Hepatocyte (in vitro differentiated cells): Measurements from ENCODE around the gene GREM2. TPM values are rescaled to one million over a fixed set of nuclear protein-coding genes. Genes with fewer than 3 reads are reported as not detected.

Source experiments
- DNase-seq: peaks from one replicate; pipeline ENCODE4 v3.0.0-alpha.2; 2016; ENCODE audit warnings: low spot score
- H2AFZ ChIP-seq: fragments of 200-600 bp; sonication (generic); 2 replicates; pipeline ENCODE4 v1.6.0; 2016; ENCODE audit warnings: antibody characterized with exemption, mild to moderate bottlenecking
- H3K27ac ChIP-seq: fragments of 200-600 bp; sonication (generic); 2 replicates; pipeline ENCODE4 v1.5.1; 2016; ENCODE audit warnings: mild to moderate bottlenecking
- H3K27me3 ChIP-seq: fragments of 200-600 bp; sonication (generic); 2 replicates; pipeline ENCODE4 v1.6.1; 2016
- H3K36me3 ChIP-seq: fragments of 200-600 bp; sonication (generic); replicated peaks from 2 replicates; pipeline ENCODE4 v1.5.1; 2016; ENCODE audit warnings: low read depth; ENCODE audit not compliant: insufficient read depth
- H3K4me1 ChIP-seq: fragments of 200-600 bp; sonication (generic); 2 replicates; pipeline ENCODE4 v1.5.1; 2016; ENCODE audit warnings: mild to moderate bottlenecking, moderate library complexity; ENCODE audit not compliant: insufficient read depth
- H3K4me2 ChIP-seq: fragments of 200-600 bp; sonication (generic); 2 replicates; pipeline ENCODE4 v1.6.0; 2016
- H3K4me3 ChIP-seq: fragments of 200-600 bp; sonication (generic); 2 replicates; pipeline ENCODE4 v1.5.1; 2016; ENCODE audit warnings: mild to moderate bottlenecking
- H3K79me2 ChIP-seq: fragments of 200-600 bp; sonication (generic); 2 replicates; pipeline ENCODE4 v1.6.0; 2017; ENCODE audit warnings: mild to moderate bottlenecking
- H3K9me2 ChIP-seq: fragments of 200-600 bp; sonication (generic); replicated peaks from 2 replicates; pipeline ENCODE4 v1.6.0; 2017; ENCODE audit warnings: mild to moderate bottlenecking; ENCODE audit not compliant: insufficient read depth
- H3K9me3 ChIP-seq: fragments of 200-600 bp; sonication (generic); 2 replicates; pipeline ENCODE4 v1.5.1; 2016; ENCODE audit warnings: low read depth, mild to moderate bottlenecking
- H4K20me1 ChIP-seq: fragments of 200-600 bp; sonication (generic); 2 replicates; pipeline ENCODE4 v1.6.0; 2016; ENCODE audit warnings: mild to moderate bottlenecking; ENCODE audit not compliant: insufficient read depth, poor library complexity, severe bottlenecking
- EZH2 ChIP-seq: fragments of 200-600 bp; sonication (generic); IDR thresholded peaks from 2 replicates; pipeline ENCODE4 v1.6.1; 2016; ENCODE audit warnings: antibody characterized with exemption, mild to moderate bottlenecking, borderline replicate concordance
- EZH2phosphoT487 ChIP-seq: fragments of 200-600 bp; sonication (generic); IDR thresholded peaks from one replicate; pipeline ENCODE4 v1.6.1; 2018; ENCODE audit warnings: antibody characterized with exemption, mild to moderate bottlenecking, low read depth, moderate library complexity; ENCODE audit not compliant: unreplicated experiment, severe bottlenecking
- WGBS: methylation state at CpG from one replicate; pipeline ENCODE4 v1.1.6; 2016; ENCODE audit warnings: low lambda C conversion rate; ENCODE audit errors: missing lambda C conversion rate; 5-methylcytosine and 5-hydroxymethylcytosine counted together
- polyA plus RNA-seq: library from polyadenylated mRNA; unstranded; fragments of >200 nt; fragmentation: Nextera tagmentation; extraction: Ambion mirVana; gene quantifications from 2 replicates; pipeline ENCODE4 v1.2.1, GENCODE V29; 2016
- total RNA-seq: library from RNA; depleted of rRNA; stranded (reverse); fragments of >200 nt; gene quantifications from 2 replicates; pipeline ENCODE4 v1.2.3, GENCODE V29; 2014
- TF ChIP-seq, protein P1 (sequence below): fragments of 200-600 bp; sonication (generic); IDR thresholded peaks from 2 replicates; pipeline ENCODE4 v1.5.1; 2016; ENCODE audit warnings: antibody characterized with exemption, mild to moderate bottlenecking; ENCODE audit not compliant: poor library complexity

Gene GREM2
- total and polyA plus RNA-seq, 2 experiments from 2014 or later: 3.3 to 5.6 TPM

DNA sequence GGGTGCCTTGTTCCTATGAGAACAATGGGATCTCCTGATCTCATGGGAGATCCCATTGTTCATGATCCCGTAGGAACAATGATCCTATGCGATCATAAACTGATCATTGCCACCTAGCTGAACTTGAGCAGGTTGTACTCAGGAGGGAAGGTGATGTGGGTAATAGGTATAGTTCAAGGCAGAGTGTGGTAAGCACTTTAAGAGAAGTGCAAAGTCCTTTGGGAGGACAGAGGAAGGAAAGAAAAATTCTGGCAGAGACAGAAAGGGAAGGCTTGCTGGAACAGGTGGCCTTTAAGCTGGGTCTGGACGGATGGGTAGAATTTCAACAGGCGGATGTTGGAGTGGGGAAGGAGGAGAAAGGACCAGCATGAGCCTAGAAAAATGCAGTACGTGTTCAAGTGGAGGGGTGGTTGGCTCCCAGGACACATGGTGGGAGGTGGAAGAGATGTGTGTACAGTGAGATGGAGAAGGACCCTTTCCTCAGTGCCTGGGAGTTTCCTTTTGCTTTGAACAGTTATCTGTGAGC lies 22.3 kb downstream of the GREM2 start:
- TF ChIP-seq EZH2phosphoT487: no peak
- TF ChIP-seq, protein P1, sequence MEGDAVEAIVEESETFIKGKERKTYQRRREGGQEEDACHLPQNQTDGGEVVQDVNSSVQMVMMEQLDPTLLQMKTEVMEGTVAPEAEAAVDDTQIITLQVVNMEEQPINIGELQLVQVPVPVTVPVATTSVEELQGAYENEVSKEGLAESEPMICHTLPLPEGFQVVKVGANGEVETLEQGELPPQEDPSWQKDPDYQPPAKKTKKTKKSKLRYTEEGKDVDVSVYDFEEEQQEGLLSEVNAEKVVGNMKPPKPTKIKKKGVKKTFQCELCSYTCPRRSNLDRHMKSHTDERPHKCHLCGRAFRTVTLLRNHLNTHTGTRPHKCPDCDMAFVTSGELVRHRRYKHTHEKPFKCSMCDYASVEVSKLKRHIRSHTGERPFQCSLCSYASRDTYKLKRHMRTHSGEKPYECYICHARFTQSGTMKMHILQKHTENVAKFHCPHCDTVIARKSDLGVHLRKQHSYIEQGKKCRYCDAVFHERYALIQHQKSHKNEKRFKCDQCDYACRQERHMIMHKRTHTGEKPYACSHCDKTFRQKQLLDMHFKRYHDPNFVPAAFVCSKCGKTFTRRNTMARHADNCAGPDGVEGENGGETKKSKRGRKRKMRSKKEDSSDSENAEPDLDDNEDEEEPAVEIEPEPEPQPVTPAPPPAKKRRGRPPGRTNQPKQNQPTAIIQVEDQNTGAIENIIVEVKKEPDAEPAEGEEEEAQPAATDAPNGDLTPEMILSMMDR: no peak
- TF ChIP-seq EZH2: no peak
- H3K79me2 ChIP-seq: no peaks in the 10 kb centered on the region
- H3K9me3 ChIP-seq: no peaks in the 10 kb centered on the region
- H3K4me3 ChIP-seq: no peak overlapping the region
- no peaks in the 10 kb centered on the region for H4K20me1 ChIP-seq
- 95% methylated on average over 5 of the region's 5 CpGs for WGBS
- no peak for DNase-seq
- no peaks in the 10 kb centered on the region for H3K9me2 ChIP-seq
- H3K27ac ChIP-seq: no peak overlapping the region
- H3K4me1 ChIP-seq: no peaks in the 10 kb centered on the region
- H2AFZ ChIP-seq: no peak overlapping the region
- H3K27me3 ChIP-seq: no peaks in the 10 kb centered on the region
- no peak overlapping the region for H3K4me2 ChIP-seq
- no peaks in the 10 kb centered on the region for H3K36me3 ChIP-seq

DNA sequence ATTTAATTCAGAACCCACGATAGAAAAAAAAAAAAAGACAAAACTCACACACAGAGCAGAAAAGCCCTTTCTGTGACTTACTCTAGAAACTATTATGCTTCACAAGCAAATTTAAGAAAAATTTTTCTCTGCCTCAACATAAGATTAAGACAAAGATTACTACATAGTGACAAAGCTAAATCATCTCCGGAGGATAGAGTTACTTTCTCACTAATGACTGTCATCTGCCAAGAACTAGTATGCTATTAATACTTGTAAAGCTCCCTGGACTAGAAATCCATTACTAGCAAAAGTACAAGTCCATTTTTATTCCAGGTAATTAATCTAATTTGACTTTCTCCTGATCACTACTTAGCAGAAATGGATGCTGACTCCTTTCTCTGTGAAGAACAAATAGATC lies 25.9 kb downstream of the GREM2 start:
- DNase-seq: no peak
- no peak overlapping the region for H3K4me2 ChIP-seq
- H3K4me3 ChIP-seq: no peak overlapping the region
- H4K20me1 ChIP-seq: no peaks in the 10 kb centered on the region
- H3K27ac ChIP-seq: no peak overlapping the region
- H3K79me2 ChIP-seq: no peaks in the 10 kb centered on the region
- H2AFZ ChIP-seq: no peak overlapping the region
- no peaks in the 10 kb centered on the region for H3K9me2 ChIP-seq
- no peaks in the 10 kb centered on the region for H3K9me3 ChIP-seq
- TF ChIP-seq EZH2phosphoT487 (no peak), EZH2 (no peak)
- TF ChIP-seq, protein P1: no peak
- H3K36me3 ChIP-seq: no peaks in the 10 kb centered on the region
- WGBS: 80% methylated on average over 2 of the region's 2 CpGs
- H3K4me1 ChIP-seq: no peaks in the 10 kb centered on the region
- H3K27me3 ChIP-seq: no peaks in the 10 kb centered on the region

DNA sequence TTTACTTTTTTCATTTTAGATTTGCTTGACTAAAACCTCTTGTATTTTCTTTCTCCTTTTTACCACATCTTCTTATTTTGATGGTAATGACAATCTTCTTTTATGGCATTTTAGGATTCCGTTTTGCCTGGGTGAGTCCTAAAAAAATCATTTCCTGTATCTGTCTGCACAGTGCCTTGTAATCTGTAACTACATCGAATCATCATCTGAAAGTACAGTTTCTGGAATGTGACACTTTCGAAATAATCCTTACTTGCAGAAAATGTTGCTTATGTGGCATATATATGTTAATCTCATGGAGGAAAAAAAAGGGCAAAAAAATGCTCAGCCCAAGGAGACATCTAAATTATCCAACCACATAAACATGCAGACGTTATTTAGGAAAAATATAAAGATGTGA lies 29.0 kb downstream of the GREM2 start:
- Histone ChIP-seq H3K9me3 (no peaks in the 10 kb centered on the region), H3K9me2 (no peaks in the 10 kb centered on the region), H3K27ac (no peak overlapping the region), H3K36me3 (no peaks in the 10 kb centered on the region), H3K4me2 (no peak overlapping the region), H3K27me3 (no peaks in the 10 kb centered on the region), H3K4me1 (no peaks in the 10 kb centered on the region), H3K4me3 (no peak overlapping the region), H4K20me1 (no peaks in the 10 kb centered on the region), H3K79me2 (no peaks in the 10 kb centered on the region), H2AFZ (no peak overlapping the region)
- WGBS: 69% methylated on average over 4 of the region's 4 CpGs
- TF ChIP-seq EZH2 (no peak), EZH2phosphoT487 (no peak)
- TF ChIP-seq, protein P1: no peak
- DNase-seq: no peak

DNA sequence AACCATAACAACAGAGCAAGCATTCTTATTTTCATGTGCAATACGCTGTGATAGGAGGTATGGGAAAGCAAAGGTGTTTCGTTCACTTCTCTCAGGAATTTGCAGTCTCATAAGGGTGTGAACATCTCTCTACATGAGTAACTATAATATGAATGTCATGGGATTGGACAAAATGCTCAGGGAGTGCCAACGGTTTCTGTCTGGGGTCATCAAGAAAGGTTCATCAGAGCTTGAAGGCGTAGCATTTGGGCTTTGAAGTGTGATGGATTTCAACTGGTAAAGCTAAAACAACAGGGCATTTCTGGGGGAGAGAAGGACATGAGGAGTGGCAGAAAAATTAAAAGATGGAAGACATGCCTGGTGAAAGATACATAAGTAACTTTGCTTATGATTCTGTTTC lies 32.4 kb downstream of the GREM2 start:
- Histone ChIP-seq H3K9me3 (no peaks in the 10 kb centered on the region), H2AFZ (no peak overlapping the region), H4K20me1 (no peaks in the 10 kb centered on the region), H3K4me3 (no peak overlapping the region), H3K79me2 (no peaks in the 10 kb centered on the region), H3K4me1 (no peaks in the 10 kb centered on the region), H3K9me2 (no peaks in the 10 kb centered on the region), H3K27ac (no peak overlapping the region), H3K27me3 (no peaks in the 10 kb centered on the region), H3K4me2 (no peak overlapping the region), H3K36me3 (no peaks in the 10 kb centered on the region)
- WGBS: 88% methylated on average over 4 of the region's 4 CpGs
- DNase-seq: no peak
- TF ChIP-seq EZH2 (no peak), EZH2phosphoT487 (no peak)
- TF ChIP-seq, protein P1: no peak
